ENCODE data around the gene TNNI2.

GRCh38 chr11:1869427-1870325 is 30.9 kb downstream of the TNNI2 start:
- TF ChIP-seq CTCF (IDR thresholded peaks at IDR 0.05) (peak in 5 of 6 experiments; percentile 23 to 43 (median 38)), POLR2A (IDR thresholded peaks at IDR 0.05) (peak; percentile 27 to 37)
